Measurements from ENCODE around the gene NPAS4. TPM values are rescaled to one million over a fixed set of nuclear protein-coding genes. Genes with fewer than 3 reads are reported as not detected.
"Not testable (repeated sequence)": the region's sequence is repeated elsewhere in the genome, so short reads cannot be mapped to it uniquely, and the experiment has no call there.

Gene NPAS4
- total RNA-seq, 1 donor from 2014 or later, result 0.20 TPM

DNA sequence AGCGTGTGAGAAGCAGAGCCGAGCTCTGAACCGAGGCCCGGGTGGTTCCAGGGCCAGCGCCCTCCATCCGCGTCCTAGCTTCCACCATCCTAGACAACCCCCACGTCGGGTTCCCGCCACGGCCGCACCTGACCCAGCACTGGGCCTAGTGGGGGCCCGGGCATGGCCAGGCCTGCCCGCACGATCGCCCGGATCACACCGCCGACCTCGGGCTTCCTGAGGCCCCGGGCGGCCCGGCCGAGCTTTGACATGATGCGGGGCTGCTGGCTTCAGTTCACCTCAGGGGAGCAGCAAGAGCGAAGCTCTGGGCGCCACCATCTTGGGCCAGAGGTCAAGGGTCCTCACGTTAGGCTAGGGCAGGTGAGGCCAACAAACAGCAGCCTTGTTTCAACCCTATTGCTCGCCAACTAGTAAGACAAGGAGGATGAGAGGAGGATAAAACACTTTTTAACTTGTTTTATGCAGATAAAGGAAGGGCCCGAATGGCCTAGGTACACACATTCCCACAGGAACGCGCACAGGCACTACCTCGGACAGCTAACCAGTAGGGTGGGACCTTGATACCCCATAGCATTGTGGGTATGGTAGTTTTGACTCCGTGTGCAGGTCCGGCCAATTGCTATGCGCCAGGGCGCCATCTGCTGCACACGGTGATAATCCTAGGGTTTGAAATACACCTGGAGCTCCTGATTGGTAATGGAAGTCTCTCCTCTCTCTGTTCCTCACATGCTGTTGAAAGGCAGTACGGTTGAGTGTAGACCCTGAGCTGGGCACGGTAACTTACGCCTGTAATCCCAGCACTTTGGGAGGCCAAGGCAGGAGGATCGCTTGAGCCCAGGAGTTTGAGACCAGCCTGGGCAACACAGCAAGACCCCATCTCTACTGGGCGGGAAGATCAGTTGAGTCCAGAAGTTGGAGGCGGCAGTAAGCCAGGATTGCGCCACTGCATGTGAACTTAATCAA lies 17.9 kb downstream of the NPAS4 start, which contains the start of gene MRPL11:
TSS of gene MRPL11 (minus strand) at position 345 of the 963 bp plus-strand sequence. CDS start at position 251, 94 bp downstream.
- Mint-ChIP-seq H3K9me3 (ENCODE audit: unreplicated experiment) (peaks cover 9% of the 10 kb centered on the region), H3K4me3 (ENCODE audit: unreplicated experiment) (peak within 1 kb of the TSS; percentile 96), H3K36me3 (ENCODE audit: low read depth, unreplicated experiment) (peaks cover 17% of the 10 kb centered on the region), H3K27me3 (ENCODE audit: low read depth, unreplicated experiment) (peaks cover 2% of the 10 kb centered on the region), H3K27ac (ENCODE audit: unreplicated experiment) (peak within 1 kb of the TSS; percentile 98), H3K4me1 (ENCODE audit: low read depth, unreplicated experiment) (peaks cover 2% of the 10 kb centered on the region)
- Histone ChIP-seq H3K9ac (ENCODE audit: low read length) (peak within 1 kb of the TSS; percentile 94), H3K4me3 (ENCODE audit: insufficient read depth, low read depth, low read length) (peak within 1 kb of the TSS; percentile 89), H2AFZ (ENCODE audit: low read depth, low read length) (peak within 1 kb of the TSS; percentile 99), H3K27me3 (ENCODE audit: insufficient read depth, low read length) (no peaks in the 10 kb centered on the region), H3K9me3 (ENCODE audit: insufficient read depth, low read depth, low read length) (peaks cover 11% of the 10 kb centered on the region), H3K4me2 (ENCODE audit: low read length) (peak within 1 kb of the TSS; percentile 93), H4K20me1 (ENCODE audit: insufficient read depth, low read length) (no peaks in the 10 kb centered on the region), H3K36me3 (ENCODE audit: insufficient read depth, low read length) (peaks cover 9% of the 10 kb centered on the region), H3K4me1 (ENCODE audit: insufficient read depth, low read length) (peaks cover 5% of the 10 kb centered on the region), H3K27ac (ENCODE audit: low read depth, low read length) (peak within 1 kb of the TSS; percentile 82), H3K79me2 (ENCODE audit: insufficient read depth, low read length) (peaks cover 7% of the 10 kb centered on the region)
- peak; percentile 86 for DNase-seq (ENCODE audit: low read depth)
- TF ChIP-seq, protein P1, sequence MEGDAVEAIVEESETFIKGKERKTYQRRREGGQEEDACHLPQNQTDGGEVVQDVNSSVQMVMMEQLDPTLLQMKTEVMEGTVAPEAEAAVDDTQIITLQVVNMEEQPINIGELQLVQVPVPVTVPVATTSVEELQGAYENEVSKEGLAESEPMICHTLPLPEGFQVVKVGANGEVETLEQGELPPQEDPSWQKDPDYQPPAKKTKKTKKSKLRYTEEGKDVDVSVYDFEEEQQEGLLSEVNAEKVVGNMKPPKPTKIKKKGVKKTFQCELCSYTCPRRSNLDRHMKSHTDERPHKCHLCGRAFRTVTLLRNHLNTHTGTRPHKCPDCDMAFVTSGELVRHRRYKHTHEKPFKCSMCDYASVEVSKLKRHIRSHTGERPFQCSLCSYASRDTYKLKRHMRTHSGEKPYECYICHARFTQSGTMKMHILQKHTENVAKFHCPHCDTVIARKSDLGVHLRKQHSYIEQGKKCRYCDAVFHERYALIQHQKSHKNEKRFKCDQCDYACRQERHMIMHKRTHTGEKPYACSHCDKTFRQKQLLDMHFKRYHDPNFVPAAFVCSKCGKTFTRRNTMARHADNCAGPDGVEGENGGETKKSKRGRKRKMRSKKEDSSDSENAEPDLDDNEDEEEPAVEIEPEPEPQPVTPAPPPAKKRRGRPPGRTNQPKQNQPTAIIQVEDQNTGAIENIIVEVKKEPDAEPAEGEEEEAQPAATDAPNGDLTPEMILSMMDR (IDR thresholded peaks at IDR 0.05; ENCODE audit: insufficient read depth, low read depth, low read length), result peak; percentile 83
- no peak for TF ChIP-seq EZH2 (IDR thresholded peaks at IDR 0.05; ENCODE audit: insufficient read depth, low read length)
- FAIRE-seq, result peak; percentile 95

DNA sequence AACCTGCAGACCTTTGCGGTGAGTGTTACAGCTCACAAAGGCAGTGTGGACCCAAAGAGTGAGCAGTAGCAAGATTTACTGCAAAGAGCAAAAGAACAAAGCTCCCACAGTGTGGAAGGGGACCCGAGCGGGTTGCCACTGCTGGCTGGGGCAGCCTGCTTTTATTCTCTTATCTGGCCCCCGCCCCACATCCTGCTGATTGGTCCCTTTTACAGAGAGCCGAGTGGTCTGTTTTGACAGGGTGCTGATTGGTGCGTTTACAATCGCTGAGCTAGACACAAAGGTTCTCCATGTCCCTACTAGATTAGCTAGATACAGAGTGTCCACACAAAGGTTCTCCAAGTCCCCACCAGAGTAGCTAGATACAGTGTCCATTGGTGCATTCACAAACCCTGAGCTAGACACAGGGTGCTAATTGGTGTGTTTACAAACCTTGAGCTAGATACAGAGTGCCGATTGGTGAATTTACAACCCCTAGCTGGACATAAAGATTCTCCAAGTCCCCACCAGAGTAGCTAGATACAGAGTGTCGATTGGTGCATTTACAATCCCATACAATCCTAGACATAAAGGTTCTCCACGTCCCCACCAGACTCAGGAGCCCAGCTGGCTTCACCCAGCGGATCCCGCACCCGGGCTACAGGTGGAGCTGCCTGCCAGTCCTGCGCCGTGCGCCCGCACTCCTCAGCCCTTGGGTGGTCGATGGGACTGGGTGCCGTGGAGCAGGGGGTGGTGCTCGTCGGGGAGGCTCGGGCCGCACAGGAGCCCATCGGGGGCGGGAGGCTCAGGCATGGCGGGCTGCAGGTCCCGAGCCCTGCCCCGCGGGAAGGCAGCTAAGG lies 19.5 kb downstream of the NPAS4 start:
- not testable (repeated sequence) for H3K27ac ChIP-seq (ENCODE audit: low read depth, low read length); H4K20me1 ChIP-seq (ENCODE audit: insufficient read depth, low read length); H3K9ac ChIP-seq (ENCODE audit: low read length); H3K4me3 ChIP-seq (ENCODE audit: insufficient read depth, low read depth, low read length); H3K36me3 ChIP-seq (ENCODE audit: insufficient read depth, low read length); H3K27me3 ChIP-seq (ENCODE audit: insufficient read depth, low read length); DNase-seq (ENCODE audit: low read depth); H3K79me2 ChIP-seq (ENCODE audit: insufficient read depth, low read length); FAIRE-seq; H3K27me3 Mint-ChIP-seq (ENCODE audit: low read depth, unreplicated experiment); H3K4me1 Mint-ChIP-seq (ENCODE audit: low read depth, unreplicated experiment); H3K27ac Mint-ChIP-seq (ENCODE audit: unreplicated experiment); H3K4me1 ChIP-seq (ENCODE audit: insufficient read depth, low read length); H3K4me2 ChIP-seq (ENCODE audit: low read length); H2AFZ ChIP-seq (ENCODE audit: low read depth, low read length)
- Mint-ChIP-seq H3K9me3 (ENCODE audit: unreplicated experiment) (peaks cover 11% of the 10 kb centered on the region), H3K4me3 (ENCODE audit: unreplicated experiment) (peak overlapping the region; percentile 8), H3K36me3 (ENCODE audit: low read depth, unreplicated experiment) (peaks cover 15% of the 10 kb centered on the region)
- H3K9me3 ChIP-seq (ENCODE audit: insufficient read depth, low read depth, low read length), result peaks cover 11% of the 10 kb centered on the region

DNA sequence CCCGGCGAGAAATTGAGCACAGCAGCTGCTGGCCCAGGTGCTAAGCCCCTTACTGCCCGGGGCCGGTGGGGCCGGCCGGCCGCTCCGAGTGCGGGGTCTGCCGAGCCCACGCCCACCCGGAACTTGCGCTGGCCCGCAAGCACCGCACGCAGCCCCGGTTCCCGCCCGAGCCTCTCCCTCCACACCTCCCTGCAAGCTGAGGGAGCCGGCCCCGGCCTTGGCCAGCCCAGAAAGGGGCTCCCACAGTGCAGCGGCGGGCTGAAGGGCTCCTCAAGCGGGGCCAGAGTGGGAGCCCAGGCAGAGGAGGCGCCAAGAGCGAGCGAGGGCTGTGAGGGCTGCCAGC lies 20.1 kb downstream of the NPAS4 start:
- H3K4me3 Mint-ChIP-seq (ENCODE audit: unreplicated experiment); FAIRE-seq: not testable (repeated sequence)

More for the DNA sequence above, 20.1 kb downstream of the NPAS4 start:
- not testable (repeated sequence) for H4K20me1 ChIP-seq (ENCODE audit: insufficient read depth, low read length); H3K27ac Mint-ChIP-seq (ENCODE audit: unreplicated experiment); H3K4me1 Mint-ChIP-seq (ENCODE audit: low read depth, unreplicated experiment); H2AFZ ChIP-seq (ENCODE audit: low read depth, low read length); H3K4me1 ChIP-seq (ENCODE audit: insufficient read depth, low read length); H3K4me3 ChIP-seq (ENCODE audit: insufficient read depth, low read depth, low read length); DNase-seq (ENCODE audit: low read depth); H3K27me3 Mint-ChIP-seq (ENCODE audit: low read depth, unreplicated experiment); H3K9ac ChIP-seq (ENCODE audit: low read length); H3K4me2 ChIP-seq (ENCODE audit: low read length); H3K79me2 ChIP-seq (ENCODE audit: insufficient read depth, low read length); H3K27me3 ChIP-seq (ENCODE audit: insufficient read depth, low read length); H3K27ac ChIP-seq (ENCODE audit: low read depth, low read length); H3K36me3 ChIP-seq (ENCODE audit: insufficient read depth, low read length)
- Mint-ChIP-seq H3K9me3 (ENCODE audit: unreplicated experiment) (peaks cover 11% of the 10 kb centered on the region), H3K36me3 (ENCODE audit: low read depth, unreplicated experiment) (peaks cover 12% of the 10 kb centered on the region)
- peaks cover 11% of the 10 kb centered on the region for H3K9me3 ChIP-seq (ENCODE audit: insufficient read depth, low read depth, low read length)
